ENCODE data around the gene DDB1. TPM values are rescaled to one million over a fixed set of nuclear protein-coding genes. Genes with fewer than 3 reads are reported as not detected.

The DDB1 gene
- total RNA-seq, 4 donors from 2014 or later: 139 to 159 (median 140) TPM

GRCh38 chr11:61277186-61278000 lies 55.5 kb downstream of the DDB1 start:
- no peak for ATAC-seq
- WGBS, 2 donors (ENCODE audit: low coverage in 1 of 2): 73 to 82% methylated on average over 4 to 14 of the region's 14 CpGs

GRCh38 chr11:61275191-61275590 lies 57.7 kb downstream of the DDB1 start:
- H3K27ac ChIP-seq: no peak overlapping the region

More at GRCh38 chr11:61277186-61278000, 55.5 kb downstream of the DDB1 start:
- TF ChIP-seq CTCF (IDR thresholded peaks at IDR 0.05): no peak
- no peak for TF ChIP-seq POLR2A (IDR thresholded peaks at IDR 0.05)
- no peak for TF ChIP-seq POLR2AphosphoS5 (IDR thresholded peaks at IDR 0.05)
- TF ChIP-seq EP300 (IDR thresholded peaks at IDR 0.05): no peak
- no peaks in the 10 kb centered on the region for H3K36me3 ChIP-seq
- no peak overlapping the region for H3K4me3 ChIP-seq
- H3K9me3 ChIP-seq: no peaks in the 10 kb centered on the region
- peaks cover 0 to 11% (median 0%) of the 10 kb centered on the region in 3 donors for H3K4me1 ChIP-seq
- H3K27ac ChIP-seq: no peak overlapping the region
- H3K27me3 ChIP-seq: peaks cover 25% of the 10 kb centered on the region

GRCh38 chr11:61274084-61274483 lies 58.8 kb downstream of the DDB1 start:
- Histone ChIP-seq H3K4me3 (no peak overlapping the region), H3K36me3 (no peaks in the 10 kb centered on the region), H3K4me1 (no peaks in the 10 kb centered on the region), H3K27me3 (peaks cover 6% of the 10 kb centered on the region), H3K27ac (no peak overlapping the region), H3K9me3 (no peaks in the 10 kb centered on the region)
- WGBS, 2 donors (ENCODE audit: low coverage in 1 of 2): no CpG with 5 or more reads among the region's 4 CpGs
- no peak for ATAC-seq
- TF ChIP-seq EP300 (IDR thresholded peaks at IDR 0.05) (no peak), POLR2A (IDR thresholded peaks at IDR 0.05) (no peak), POLR2AphosphoS5 (IDR thresholded peaks at IDR 0.05) (no peak), CTCF (IDR thresholded peaks at IDR 0.05) (no peak)

More at GRCh38 chr11:61275191-61275590, 57.7 kb downstream of the DDB1 start:
- TF ChIP-seq CTCF (IDR thresholded peaks at IDR 0.05) (no peak), POLR2AphosphoS5 (IDR thresholded peaks at IDR 0.05) (no peak), POLR2A (IDR thresholded peaks at IDR 0.05) (no peak), EP300 (IDR thresholded peaks at IDR 0.05) (no peak)
- no peaks in the 10 kb centered on the region for H3K36me3 ChIP-seq
- WGBS, 2 donors (ENCODE audit: low coverage in 1 of 2): 82 to 90% methylated on average over 2 to 4 of the region's 4 CpGs
- no peaks in the 10 kb centered on the region for H3K4me1 ChIP-seq
- peaks cover 14% of the 10 kb centered on the region for H3K27me3 ChIP-seq
- no peaks in the 10 kb centered on the region for H3K9me3 ChIP-seq
- H3K4me3 ChIP-seq: no peak overlapping the region
- ATAC-seq: no peak

GRCh38 chr11:61273178-61274078 lies 59.5 kb downstream of the DDB1 start:
- no peak for TF ChIP-seq POLR2A (IDR thresholded peaks at IDR 0.05)
- no peaks in the 10 kb centered on the region for H3K27me3 ChIP-seq
- no peaks in the 10 kb centered on the region for H3K4me1 ChIP-seq
- WGBS, 2 donors (ENCODE audit: low coverage in 1 of 2): 86 to 91% methylated on average over 5 of the region's 16 CpGs
- H3K4me3 ChIP-seq: no peak overlapping the region
- no peaks in the 10 kb centered on the region for H3K9me3 ChIP-seq
- H3K36me3 ChIP-seq: no peaks in the 10 kb centered on the region
- H3K27ac ChIP-seq: no peak overlapping the region
- ATAC-seq: no peak

GRCh38 chr11:61272731-61273130 lies 60.2 kb downstream of the DDB1 start:
- 77 to 96% methylated on average over 2 to 3 of the region's 3 CpGs for WGBS, 2 donors (ENCODE audit: low coverage in 1 of 2)

More at GRCh38 chr11:61272731-61273130, 60.2 kb downstream of the DDB1 start:
- Histone ChIP-seq H3K9me3 (no peaks in the 10 kb centered on the region), H3K36me3 (no peaks in the 10 kb centered on the region), H3K4me1 (no peaks in the 10 kb centered on the region), H3K27ac (no peak overlapping the region), H3K27me3 (no peaks in the 10 kb centered on the region), H3K4me3 (no peak overlapping the region)
- no peak for ATAC-seq
- no peak for TF ChIP-seq EP300 (IDR thresholded peaks at IDR 0.05)
- no peak for TF ChIP-seq POLR2AphosphoS5 (IDR thresholded peaks at IDR 0.05)
- no peak for TF ChIP-seq CTCF (IDR thresholded peaks at IDR 0.05)
- no peak for TF ChIP-seq POLR2A (IDR thresholded peaks at IDR 0.05)

Measured in gastroesophageal sphincter (tissue), 4 donors.